Hepatocyte (in vitro differentiated cells): Measurements from ENCODE around the gene CRHR1.

Source experiments
- CTCF ChIP-seq: fragments of 200-600 bp; sonication (generic); IDR thresholded peaks from 2 replicates; pipeline ENCODE4 v1.5.1; 2016; ENCODE audit warnings: antibody characterized with exemption, mild to moderate bottlenecking; ENCODE audit not compliant: poor library complexity
- EZH2 ChIP-seq: fragments of 200-600 bp; sonication (generic); IDR thresholded peaks from 2 replicates; pipeline ENCODE4 v1.6.1; 2016; ENCODE audit warnings: antibody characterized with exemption, mild to moderate bottlenecking, borderline replicate concordance

- TF ChIP-seq CTCF (no peak), EZH2 (no peak)
These were observed 3.9 kb downstream of the CRHR1 start for GRCh38 chr17:45788057-45788456.
